Keratinocyte (primary cell): ENCODE results near the gene RARS2. TPM values are rescaled to one million over a fixed set of nuclear protein-coding genes. Genes with fewer than 3 reads are reported as not detected.
A peak's percentile ranks its signal among the peaks of the same experiment; 100 is the strongest.

ENCODE experiments used
- DNase-seq: peaks from one replicate; pipeline ENCODE4 v3.0.0-alpha.2; 2011; ENCODE audit warnings: low read depth, missing footprints, low spot score
- FAIRE-seq: peaks from 2 replicates; lab custom pipeline; 2011; peaks lifted over from hg19 to GRCh38; lab: Jason Lieb, UNC
- H2AFZ ChIP-seq: 2 replicates; pipeline ENCODE4 v1.6.0; 2012; ENCODE audit warnings: low read length, control low read depth, inconsistent platforms; ENCODE audit not compliant: control insufficient read depth
- H3K27ac ChIP-seq: 2 replicates; pipeline ENCODE4 v1.5.1; 2011; ENCODE audit warnings: low read length; ENCODE audit not compliant: control insufficient read depth, insufficient read depth
- H3K27me3 ChIP-seq: 3 replicates; pipeline ENCODE4 v1.6.0; 2011; ENCODE audit warnings: low read length; ENCODE audit not compliant: control insufficient read depth, insufficient read depth; ENCODE audit errors: extremely low read depth
- H3K36me3 ChIP-seq, 2 experiments: 2 replicates in 1 of 2; 3 replicates in 1 of 2; pipeline ENCODE4 v1.5.1; 2011; ENCODE audit warnings: low read length in 2 of 2, mild to moderate bottlenecking in 1 of 2; ENCODE audit not compliant: control insufficient read depth in 2 of 2, insufficient read depth in 2 of 2; ENCODE audit errors: extremely low read depth in 1 of 2
- H3K4me1 ChIP-seq: 3 replicates; pipeline ENCODE4 v1.5.1; 2011; ENCODE audit warnings: low read length; ENCODE audit not compliant: control insufficient read depth, insufficient read depth; ENCODE audit errors: extremely low read depth
- H3K4me2 ChIP-seq: 3 replicates; pipeline ENCODE4 v1.6.0; 2011; ENCODE audit warnings: low read depth, low read length; ENCODE audit not compliant: control insufficient read depth, insufficient read depth; ENCODE audit errors: extremely low read depth
- H3K4me3 ChIP-seq, 3 experiments: fragments of 200-600 bp in 1 of 3; sonication (generic) in 1 of 3; 2 replicates in 2 of 3; 3 replicates in 1 of 3; pipeline ENCODE4 v1.5.1; 2011 to 2016; ENCODE audit warnings: low read length in 3 of 3, mild to moderate bottlenecking in 3 of 3, control low read depth in 2 of 3, inconsistent platforms in 1 of 3, low read depth in 1 of 3, mixed read lengths in 1 of 3, mixed run types in 1 of 3, moderate library complexity in 1 of 3; ENCODE audit not compliant: control insufficient read depth in 2 of 3, insufficient read depth in 2 of 3; ENCODE audit errors: extremely low read depth in 1 of 3
- H3K79me2 ChIP-seq: 2 replicates; pipeline ENCODE4 v1.6.0; 2012; ENCODE audit warnings: low read length; ENCODE audit not compliant: control insufficient read depth, insufficient read depth
- H3K9ac ChIP-seq: 3 replicates; pipeline ENCODE4 v1.6.0; 2011; ENCODE audit warnings: low read length; ENCODE audit not compliant: control insufficient read depth, insufficient read depth; ENCODE audit errors: extremely low read depth
- H3K9me1 ChIP-seq: 3 replicates; pipeline ENCODE4 v1.6.0; 2011; ENCODE audit warnings: low read length; ENCODE audit not compliant: control insufficient read depth, insufficient read depth; ENCODE audit errors: extremely low read depth
- H3K9me3 ChIP-seq: 2 replicates; pipeline ENCODE4 v1.5.1; 2012; ENCODE audit warnings: low read depth, low read length; ENCODE audit not compliant: control insufficient read depth
- H4K20me1 ChIP-seq: 3 replicates; pipeline ENCODE4 v1.6.0; 2011; ENCODE audit warnings: low read length; ENCODE audit not compliant: control insufficient read depth, insufficient read depth; ENCODE audit errors: extremely low read depth
- CTCF ChIP-seq, 3 experiments: IDR thresholded peaks in 1 of 3; conservative IDR thresholded peaks in 1 of 3; optimal IDR thresholded peaks in 1 of 3; 2 replicates in 2 of 3; 3 replicates in 1 of 3; pipeline versions ENCODE3 to v1.5.1; 2011; ENCODE audit warnings: low read length in 3 of 3, mild to moderate bottlenecking in 3 of 3, moderate library complexity in 2 of 3, control low read depth in 1 of 3, inconsistent platforms in 1 of 3; ENCODE audit not compliant: insufficient read depth in 2 of 3; ENCODE audit errors: extremely low read depth in 1 of 3
- EZH2 ChIP-seq: IDR thresholded peaks from one replicate; pipeline ENCODE4 v1.6.1; 2012; ENCODE audit warnings: inconsistent platforms, mild to moderate bottlenecking, low read length, moderate library complexity
- dilution Hi-C: fragments of 300-500 bp; cut with MboI; formaldehyde crosslinking; loops from one replicate; pipeline ENCODE4 v1.7.0; 2020; ENCODE audit warnings: low sequenced_read_pairs; ENCODE audit not compliant: extremely low pct_ligation_motif_present
- polyA plus RNA-seq, 5 experiments: library from polyadenylated mRNA; depleted of rRNA in 3 of 5; stranded (reverse) in 3 of 5; stranded (forward) in 1 of 5; unstranded in 1 of 5; fragments of >200 nt; gene quantifications; 1 replicate in 1 of 5; 2 replicates in 3 of 5; 3 replicates in 1 of 5; pipeline versions ENCODE4 v1.2.1 to v1.2.3, GENCODE V29; 2011 to 2012; ENCODE audit warnings: missing spikeins in 2 of 5, low read depth in 1 of 5, low replicate concordance in 1 of 5

RARS2 gene
- polyA plus RNA-seq, 1 donor (not counting 4 experiments of a cell fraction or from before 2014, with no cell fraction given), result 20.3 TPM

- Histone ChIP-seq H4K20me1 (no peaks in the 10 kb centered on the region), H3K27me3 (no peaks in the 10 kb centered on the region), H3K4me3 (peak overlapping the region; percentile 98 to 99 (median 99)), H3K4me2 (peak overlapping the region; percentile 94), H3K27ac (peak overlapping the region; percentile 82), H3K9ac (peak overlapping the region; percentile 92), H3K36me3 (peaks cover 0 to 3% of the 10 kb centered on the region in 2 experiments), H3K9me3 (no peaks in the 10 kb centered on the region), H3K79me2 (peaks cover 83% of the 10 kb centered on the region), H3K4me1 (peaks cover 10% of the 10 kb centered on the region), H3K9me1 (no peaks in the 10 kb centered on the region), H2AFZ (no peak overlapping the region)
- DNase-seq, result no peak
- no peak for FAIRE-seq
- dilution Hi-C loops, result no loop called here
- no peak for TF ChIP-seq CTCF (optimal IDR thresholded peaks at IDR 0.05 in 1 of 3, IDR thresholded peaks at IDR 0.05 in 1 of 3, conservative IDR thresholded peaks at IDR 0.05 in 1 of 3; ENCODE audit: extremely low read depth in 1 of 3, insufficient read depth in 2 of 3, low read length in 3 of 3)
- no peak for TF ChIP-seq EZH2
Measured at GRCh38 chr6:87588756-87589407, 905 bp downstream of the RARS2 start.

- no peak overlapping the region for H3K4me2 ChIP-seq
- dilution Hi-C loops, result no loop called here
- no peak for TF ChIP-seq EZH2
- TF ChIP-seq CTCF (optimal IDR thresholded peaks at IDR 0.05 in 1 of 3, IDR thresholded peaks at IDR 0.05 in 1 of 3, conservative IDR thresholded peaks at IDR 0.05 in 1 of 3; ENCODE audit: extremely low read depth in 1 of 3, insufficient read depth in 2 of 3, low read length in 3 of 3), result no peak
Measured at GRCh38 chr6:87586371-87587077, 3.3 kb downstream of the RARS2 start.

More at GRCh38 chr6:87586371-87587077, 3.3 kb downstream of the RARS2 start:
- Histone ChIP-seq H3K36me3 (peaks cover 4 to 5% of the 10 kb centered on the region in 2 experiments), H3K27ac (no peak overlapping the region), H3K9ac (no peak overlapping the region), H3K4me1 (peaks cover 10% of the 10 kb centered on the region), H3K4me3 (no peak overlapping the region), H2AFZ (no peak overlapping the region), H3K9me3 (no peaks in the 10 kb centered on the region), H3K27me3 (no peaks in the 10 kb centered on the region), H3K9me1 (no peaks in the 10 kb centered on the region), H4K20me1 (no peaks in the 10 kb centered on the region), H3K79me2 (peaks cover 83% of the 10 kb centered on the region)
- no peak for DNase-seq
- FAIRE-seq, result no peak
